HCT116 (cell line): Measurements from ENCODE around the gene KRTAP4-1. TPM values are rescaled to one million over a fixed set of nuclear protein-coding genes. Genes with fewer than 3 reads are reported as not detected.
"Not testable (repeated sequence)": the region's sequence is repeated elsewhere in the genome, so short reads cannot be mapped to it uniquely, and the experiment has no call there.

Experiments
- ATAC-seq: fragments of 200-7000 bp; cut with Tn5 transposase; 2 replicates; pipeline ENCODE4 v1.9.1; 2020; ENCODE audit warnings: mild to moderate bottlenecking, moderate library complexity
- BruUV-seq: library from RNA; stranded (reverse); fragments of 400-500 nt; replicated peaks from 2 replicates; lab custom pipeline; 2021; lab: Mats Ljungman, UMichigan
- CTCF ChIA-PET: fragments of 300-600 bp; sonication (Branson Sonifier 250); formaldehyde crosslinking; loops from one replicate; lab custom pipeline; 2021; ENCODE audit warnings: antibody characterized with exemption; lab: Charles Lee
- POLR2A ChIA-PET: fragments of 300-600, 350-600 bp; sonication (Branson Sonifier 250); formaldehyde crosslinking; loops from one replicate; lab custom pipeline; 2021; ENCODE audit warnings: antibody characterized with exemption; lab: Charles Lee
- RAD21 ChIA-PET, 2 experiments: fragments of 300-600 bp; sonication (Branson Sonifier 250); formaldehyde crosslinking; loops; one replicate each; lab custom pipeline; 2023; ENCODE audit warnings: low total read pairs in 2 of 2; ENCODE audit not compliant: uncharacterized antibody in 2 of 2, unreplicated experiment in 2 of 2, low non-redundant PET in 1 of 2; lab: Charles Lee
- DNase-seq: peaks from one replicate; pipeline ENCODE4 v3.0.0-alpha.2; 2010; ENCODE audit warnings: low read depth, low spot score
- H2AFZ ChIP-seq: fragments of 200-600 bp; shearing (Covaris generic), sonication (generic); 2 replicates; pipeline ENCODE4 v1.6.1; 2017; ENCODE audit warnings: low read depth, mixed run types, mixed read lengths, antibody characterized with exemption, low read length; ENCODE audit not compliant: poor library complexity, severe bottlenecking
- H3K27ac ChIP-seq: 2 replicates; pipeline ENCODE4 v1.5.1; 2012; ENCODE audit warnings: low read depth, low read length
- H3K27me3 ChIP-seq: fragments of 200-600 bp; sonication (generic); 2 replicates; pipeline ENCODE4 v1.6.1; 2016; ENCODE audit warnings: mixed run types, low read length, mixed read lengths; ENCODE audit not compliant: insufficient read depth
- H3K36me3 ChIP-seq, 2 experiments: fragments of 200-500 bp in 1 of 2; fragments of 200-600 bp in 1 of 2; sonication (Bioruptor generic) in 1 of 2; sonication (generic) in 1 of 2; 2 replicates each; pipeline versions ENCODE4 v1.5.1 to v1.6.1; 2014 to 2016; ENCODE audit warnings: low read length in 2 of 2, inconsistent platforms in 1 of 2, mixed read lengths in 1 of 2, mixed run types in 1 of 2; ENCODE audit not compliant: insufficient read depth in 2 of 2, control insufficient read depth in 1 of 2
- H3K4me1 ChIP-seq, 2 experiments: fragments of 200-600 bp in 1 of 2; sonication (generic) in 1 of 2; 2 replicates each; pipeline versions ENCODE4 v1.5.1 to v1.6.1; 2012 to 2017; ENCODE audit warnings: low read length in 2 of 2, inconsistent platforms in 1 of 2, mild to moderate bottlenecking in 1 of 2, mixed read lengths in 1 of 2, mixed run types in 1 of 2, moderate library complexity in 1 of 2; ENCODE audit not compliant: insufficient read depth in 2 of 2, control insufficient read depth in 1 of 2
- H3K4me2 ChIP-seq: fragments of 200-600 bp; sonication (generic); 2 replicates; pipeline ENCODE4 v1.6.1; 2017; ENCODE audit warnings: mixed run types, low read length, mixed read lengths
- H3K4me3 ChIP-seq, 2 experiments: fragments of 200-600 bp in 1 of 2; sonication (generic) in 1 of 2; replicated peaks in 1 of 2; 2 replicates each; pipeline ENCODE4 v1.5.1; 2011 to 2016; ENCODE audit warnings: low read length in 2 of 2, control low read depth in 1 of 2, low read depth in 1 of 2, mild to moderate bottlenecking in 1 of 2, mixed read lengths in 1 of 2, mixed run types in 1 of 2
- H3K79me2 ChIP-seq: fragments of 200-600 bp; sonication (generic); 2 replicates; pipeline ENCODE4 v1.6.1; 2017; ENCODE audit warnings: mild to moderate bottlenecking, mixed run types, low read length, moderate library complexity, mixed read lengths; ENCODE audit not compliant: insufficient read depth
- H3K9ac ChIP-seq: fragments of 200-600 bp; sonication (generic); 2 replicates; pipeline ENCODE4 v1.6.1; 2016; ENCODE audit warnings: low read length, mixed read lengths
- H3K9me2 ChIP-seq: fragments of 200-600 bp; sonication (generic), shearing (Covaris generic); 2 replicates; pipeline ENCODE4 v1.6.1; 2017; ENCODE audit warnings: mixed run types, mild to moderate bottlenecking, moderate library complexity; ENCODE audit not compliant: insufficient read depth
- H3K9me3 ChIP-seq, 2 experiments: fragments of 200-500 bp in 1 of 2; fragments of 200-600 bp in 1 of 2; sonication (Bioruptor generic) in 1 of 2; sonication (generic) in 1 of 2; 2 replicates each; pipeline ENCODE4 v1.6.1; 2014 to 2017; ENCODE audit warnings: low read length in 2 of 2, mixed read lengths in 2 of 2, inconsistent platforms in 1 of 2, low read depth in 1 of 2, mild to moderate bottlenecking in 1 of 2, mixed run types in 1 of 2, moderate library complexity in 1 of 2; ENCODE audit not compliant: control insufficient read depth in 1 of 2, insufficient read depth in 1 of 2
- H4K20me1 ChIP-seq: fragments of 200-600 bp; sonication (generic), shearing (Covaris generic); 2 replicates; pipeline ENCODE4 v1.6.1; 2017; ENCODE audit warnings: mixed run types, mild to moderate bottlenecking, moderate library complexity; ENCODE audit not compliant: insufficient read depth
- CEBPB ChIP-seq: IDR thresholded peaks from 2 replicates; pipeline ENCODE4 v1.6.1; 2012; ENCODE audit warnings: low read depth
- EZH2phosphoT487 ChIP-seq: fragments of 200-600 bp; IDR thresholded peaks from 2 replicates; pipeline ENCODE4 v1.6.1; 2018; ENCODE audit warnings: antibody characterized with exemption, borderline replicate concordance
- JUND ChIP-seq: IDR thresholded peaks from 2 replicates; pipeline ENCODE4 v1.6.1; 2012
- MAX ChIP-seq: IDR thresholded peaks from 2 replicates; pipeline ENCODE4 v1.6.1; 2012
- REST ChIP-seq: IDR thresholded peaks from 2 replicates; pipeline ENCODE4 v1.6.1; 2012; ENCODE audit warnings: low read depth
- SP1 ChIP-seq: IDR thresholded peaks from 2 replicates; pipeline ENCODE4 v1.6.1; 2012; ENCODE audit warnings: low read depth
- intact Hi-C: fragments of 100-400 bp; cut with micrococcal nuclease; formaldehyde crosslinking; loops from 2 replicates; pipeline ENCODE4 v1.10.0; 2022
- total RNA-seq: library from RNA; stranded (reverse); gene quantifications from one replicate; pipeline ENCODE4 v1.2.1, GENCODE V29; 2021; ENCODE audit not compliant: unreplicated experiment

The KRTAP4-1 gene
- total RNA-seq, 1 experiment from 2014 or later: not detected

- TF ChIP-seq CEBPB (no peak), MAX (no peak)
Observed at GRCh38 chr17:41150026-41150425, 34.7 kb downstream of the KRTAP4-1 start (continued).

- Histone ChIP-seq H2AFZ (no peak within 1 kb of the TSS), H3K9me3 (peaks cover 0 to 10% of the 10 kb centered on the region in 2 experiments; a peak in 1 of 4 replicates), H4K20me1 (no peaks in the 10 kb centered on the region), H3K4me2 (no peak within 1 kb of the TSS), H3K79me2 (no peaks in the 10 kb centered on the region), H3K9ac (no peak within 1 kb of the TSS), H3K27me3 (no peaks in the 10 kb centered on the region), H3K4me1 (no peaks in the 10 kb centered on the region), H3K9me2 (no peaks in the 10 kb centered on the region), H3K4me3 (no peak within 1 kb of the TSS), H3K36me3 (no peaks in the 10 kb centered on the region), H3K27ac (no peak within 1 kb of the TSS)
- RAD21 ChIA-PET: no interaction called here
- no peak for TF ChIP-seq EZH2phosphoT487
- no peak for TF ChIP-seq JUND
- TF ChIP-seq REST: peak; percentile 9; the same call in 1 of the 2 replicates
- no peak for TF ChIP-seq SP1
- BruUV-seq: no TSS peak
- intact Hi-C loops: no loop called here
- DNase-seq: no peak
- no peak for ATAC-seq
- CTCF ChIA-PET: no interaction called here
- POLR2A ChIA-PET: no interaction called here
Observed at GRCh38 chr17:41149652-41149985, 35.1 kb downstream of the KRTAP4-1 start, which contains the start of gene KRTAP4-5. TSS of gene KRTAP4-5 (minus strand) at chr17:41149825. CDS start at chr17:41149767, 58 bp downstream.

GRCh38 chr17:41148971-41149651, 35.6 kb downstream of the KRTAP4-1 start:
- H3K9me2 ChIP-seq, POLR2A ChIA-PET: not testable (repeated sequence)

More at GRCh38 chr17:41148971-41149651, 35.6 kb downstream of the KRTAP4-1 start:
- H2AFZ ChIP-seq, intact Hi-C loops, H4K20me1 ChIP-seq, H3K79me2 ChIP-seq, RAD21 ChIA-PET, CTCF ChIA-PET, DNase-seq, H3K4me1 ChIP-seq, H3K4me3 ChIP-seq, H3K27me3 ChIP-seq, BruUV-seq, H3K9ac ChIP-seq, ATAC-seq, H3K36me3 ChIP-seq, H3K27ac ChIP-seq, H3K4me2 ChIP-seq: not testable (repeated sequence)
- H3K9me3 ChIP-seq: peaks cover 0 to 11% of the 10 kb centered on the region in 2 experiments; a peak in 1 of 4 replicates
